Spleen (tissue), 7 donors: Measurements from ENCODE around the gene SLC27A3.

Experiments
- CTCF ChIP-seq, 11 experiments: fragments of 200-600 bp in 7 of 11; fragments of 450-650 bp in 4 of 11; sonication (generic) in 4 of 11; IDR thresholded peaks in 8 of 11; conservative IDR thresholded peaks in 3 of 11; 1 replicate in 7 of 11; 2 replicates in 4 of 11; pipeline versions ENCODE4 v1.4.0 to v1.8.0; 2016 to 2021; ENCODE audit warnings: antibody characterized with exemption in 11 of 11, inconsistent platforms in 4 of 11, mild to moderate bottlenecking in 1 of 11
- POLR2AphosphoS5 ChIP-seq, 3 donors: sonication (generic); formaldehyde crosslinking; IDR thresholded peaks; one replicate each; pipeline ENCODE4 v1.5.1; 2017; ENCODE audit warnings: antibody characterized with exemption in 3 of 3
- donor health status: DM: no; HTN: no; CAD: no; lungs with moderate emphysema.
- donor health status: DM: no; HTN: no; CAD: no.
- donor health status: DM: no; HTN: no; CAD: no.

- TF ChIP-seq CTCF (IDR thresholded peaks at IDR 0.05 in 8 of 11, conservative IDR thresholded peaks at IDR 0.05 in 3 of 11): no peak
- TF ChIP-seq POLR2AphosphoS5 (IDR thresholded peaks at IDR 0.05): no peak
Measured at GRCh38 chr1:153795330-153795837, 20.2 kb downstream of the SLC27A3 start.
